Measurements from ENCODE around the gene PRPS2. TPM values are rescaled to one million over a fixed set of nuclear protein-coding genes. Genes with fewer than 3 reads are reported as not detected.

The PRPS2 gene
- total RNA-seq, 1 donor from 2014 or later: 6.2 TPM

GRCh38 chrX:12758291-12758690 lies 32.9 kb upstream of the PRPS2 start:
- no peak for DNase-seq (ENCODE audit: low spot score)
- H3K27me3 Mint-ChIP-seq (ENCODE audit: unreplicated experiment): no peaks in the 10 kb centered on the region
- H3K9me3 Mint-ChIP-seq (ENCODE audit: unreplicated experiment): no peaks in the 10 kb centered on the region
- no peaks in the 10 kb centered on the region for H3K4me1 Mint-ChIP-seq (ENCODE audit: unreplicated experiment)
- no peak overlapping the region for H3K27ac Mint-ChIP-seq (ENCODE audit: unreplicated experiment)
- TF ChIP-seq CTCF (IDR thresholded peaks at IDR 0.05; ENCODE audit: unreplicated experiment): no peak
- no peak overlapping the region for H3K4me3 Mint-ChIP-seq (ENCODE audit: unreplicated experiment)
- H3K36me3 Mint-ChIP-seq (ENCODE audit: low read depth, unreplicated experiment): no peaks in the 10 kb centered on the region

- Mint-ChIP-seq H3K27me3 (ENCODE audit: unreplicated experiment) (no peaks in the 10 kb centered on the region), H3K4me3 (ENCODE audit: unreplicated experiment) (no peak overlapping the region), H3K9me3 (ENCODE audit: unreplicated experiment) (no peaks in the 10 kb centered on the region), H3K4me1 (ENCODE audit: unreplicated experiment) (no peaks in the 10 kb centered on the region), H3K36me3 (ENCODE audit: low read depth, unreplicated experiment) (no peaks in the 10 kb centered on the region), H3K27ac (ENCODE audit: unreplicated experiment) (no peak overlapping the region)
- TF ChIP-seq CTCF (IDR thresholded peaks at IDR 0.05; ENCODE audit: unreplicated experiment): no peak
- DNase-seq (ENCODE audit: low spot score): no peak
Observed at GRCh38 chrX:12767856-12768255, 23.4 kb upstream of the PRPS2 start.

- H3K4me3 Mint-ChIP-seq (ENCODE audit: unreplicated experiment): no peak overlapping the region
- H3K27me3 Mint-ChIP-seq (ENCODE audit: unreplicated experiment): no peaks in the 10 kb centered on the region
- no peaks in the 10 kb centered on the region for H3K4me1 Mint-ChIP-seq (ENCODE audit: unreplicated experiment)
- TF ChIP-seq CTCF (IDR thresholded peaks at IDR 0.05; ENCODE audit: unreplicated experiment): no peak
- H3K36me3 Mint-ChIP-seq (ENCODE audit: low read depth, unreplicated experiment): no peaks in the 10 kb centered on the region
- H3K27ac Mint-ChIP-seq (ENCODE audit: unreplicated experiment): no peak overlapping the region
- no peak for DNase-seq (ENCODE audit: low spot score)
- H3K9me3 Mint-ChIP-seq (ENCODE audit: unreplicated experiment): no peaks in the 10 kb centered on the region
Observed at GRCh38 chrX:12768491-12768890, 22.7 kb upstream of the PRPS2 start.

GRCh38 chrX:12770440-12770839 lies 20.8 kb upstream of the PRPS2 start:
- peak; percentile 66 for TF ChIP-seq CTCF (IDR thresholded peaks at IDR 0.05; ENCODE audit: unreplicated experiment)
- no peaks in the 10 kb centered on the region for H3K27me3 Mint-ChIP-seq (ENCODE audit: unreplicated experiment)
- H3K4me3 Mint-ChIP-seq (ENCODE audit: unreplicated experiment): no peak overlapping the region
- H3K27ac Mint-ChIP-seq (ENCODE audit: unreplicated experiment): no peak overlapping the region
- no peaks in the 10 kb centered on the region for H3K9me3 Mint-ChIP-seq (ENCODE audit: unreplicated experiment)
- DNase-seq (ENCODE audit: low spot score): no peak
- no peaks in the 10 kb centered on the region for H3K36me3 Mint-ChIP-seq (ENCODE audit: low read depth, unreplicated experiment)
- no peaks in the 10 kb centered on the region for H3K4me1 Mint-ChIP-seq (ENCODE audit: unreplicated experiment)

- Mint-ChIP-seq H3K36me3 (ENCODE audit: low read depth, unreplicated experiment) (no peaks in the 10 kb centered on the region), H3K27ac (ENCODE audit: unreplicated experiment) (no peak overlapping the region), H3K27me3 (ENCODE audit: unreplicated experiment) (no peaks in the 10 kb centered on the region), H3K9me3 (ENCODE audit: unreplicated experiment) (no peaks in the 10 kb centered on the region), H3K4me1 (ENCODE audit: unreplicated experiment) (no peaks in the 10 kb centered on the region), H3K4me3 (ENCODE audit: unreplicated experiment) (no peak overlapping the region)
- peak; percentile 61 for TF ChIP-seq CTCF (IDR thresholded peaks at IDR 0.05; ENCODE audit: unreplicated experiment)
- DNase-seq (ENCODE audit: low spot score): peak; percentile 63
Observed at GRCh38 chrX:12771445-12772069, 19.7 kb upstream of the PRPS2 start.
